ENCODE data around the gene SRD5A1.

DNA sequence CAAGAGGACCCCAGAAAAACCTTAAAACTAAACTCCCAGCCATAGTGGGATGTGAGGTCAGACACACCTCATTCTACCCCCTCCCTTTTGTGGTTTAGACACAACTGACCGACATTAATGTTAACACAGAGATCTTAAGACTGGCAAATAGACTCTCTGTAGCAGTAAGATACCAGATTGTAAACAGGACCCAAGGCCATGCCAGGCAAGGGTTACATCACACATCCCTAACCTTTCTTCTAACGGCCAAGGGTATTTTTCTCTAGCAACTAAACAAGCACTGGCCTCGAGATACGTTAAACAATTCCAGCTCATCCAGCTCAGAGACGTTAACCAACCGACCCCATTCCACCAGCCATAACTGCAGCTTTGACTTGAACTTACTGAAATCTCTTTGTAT is 39.2 kb upstream of the SRD5A1 start:
- TF ChIP-seq, protein P1, sequence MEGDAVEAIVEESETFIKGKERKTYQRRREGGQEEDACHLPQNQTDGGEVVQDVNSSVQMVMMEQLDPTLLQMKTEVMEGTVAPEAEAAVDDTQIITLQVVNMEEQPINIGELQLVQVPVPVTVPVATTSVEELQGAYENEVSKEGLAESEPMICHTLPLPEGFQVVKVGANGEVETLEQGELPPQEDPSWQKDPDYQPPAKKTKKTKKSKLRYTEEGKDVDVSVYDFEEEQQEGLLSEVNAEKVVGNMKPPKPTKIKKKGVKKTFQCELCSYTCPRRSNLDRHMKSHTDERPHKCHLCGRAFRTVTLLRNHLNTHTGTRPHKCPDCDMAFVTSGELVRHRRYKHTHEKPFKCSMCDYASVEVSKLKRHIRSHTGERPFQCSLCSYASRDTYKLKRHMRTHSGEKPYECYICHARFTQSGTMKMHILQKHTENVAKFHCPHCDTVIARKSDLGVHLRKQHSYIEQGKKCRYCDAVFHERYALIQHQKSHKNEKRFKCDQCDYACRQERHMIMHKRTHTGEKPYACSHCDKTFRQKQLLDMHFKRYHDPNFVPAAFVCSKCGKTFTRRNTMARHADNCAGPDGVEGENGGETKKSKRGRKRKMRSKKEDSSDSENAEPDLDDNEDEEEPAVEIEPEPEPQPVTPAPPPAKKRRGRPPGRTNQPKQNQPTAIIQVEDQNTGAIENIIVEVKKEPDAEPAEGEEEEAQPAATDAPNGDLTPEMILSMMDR (IDR thresholded peaks at IDR 0.05), result no peak
- no peak for TF ChIP-seq POLR2AphosphoS5 (IDR thresholded peaks at IDR 0.05)
- TF ChIP-seq POLR2A (IDR thresholded peaks at IDR 0.05), result no peak
- no peak for TF ChIP-seq EP300 (IDR thresholded peaks at IDR 0.05)

Data from gastroesophageal sphincter (tissue), 3 donors.